Activated CD8-positive, alpha-beta memory T cell treated with anti-CD3 and anti-CD28 coated beads for 36 hours (primary cell): Measurements from ENCODE around the gene C5orf58. TPM values are rescaled to one million over a fixed set of nuclear protein-coding genes. Genes with fewer than 3 reads are reported as not detected.

ENCODE experiments used
- CTCF ChIA-PET: fragments of 350-600 bp; sonication (Branson Sonifier 250); formaldehyde crosslinking; loops from one replicate; lab custom pipeline; 2021; ENCODE audit warnings: antibody characterized with exemption; lab: Charles Lee
- POLR2A ChIA-PET: fragments of 350-600 bp; sonication (Branson Sonifier 250); formaldehyde crosslinking; loops from one replicate; lab custom pipeline; 2021; ENCODE audit warnings: antibody characterized with exemption; lab: Charles Lee
- total RNA-seq, 2 experiments: library from RNA; stranded (reverse); gene quantifications; one replicate each; pipeline ENCODE4 v1.2.3, GENCODE V29; 2021

The C5orf58 gene
- total RNA-seq, 2 experiments from 2014 or later: not detected

- CTCF ChIA-PET: interaction anchor here (0.6 to 23.1 kb wide), 4 partner anchors 10 to 502 kb away, joined by 3 to 336 read pairs (median 5); partner anchors contain the start of gene LCP2
- POLR2A ChIA-PET: interaction anchor here (0.9 to 2.1 kb wide), 4 partner anchors 9 to 47 kb away, joined by 3 to 9 read pairs (median 4); partner anchors contain the start of gene LCP2
Measured at GRCh38 chr5:170287532-170287931, 54.7 kb downstream of the C5orf58 start.

GRCh38 chr5:170288151-170288550 lies 55.4 kb downstream of the C5orf58 start:
- POLR2A ChIA-PET: interaction anchor here (0.9 to 2.1 kb wide), 4 partner anchors 9 to 46 kb away, joined by 3 to 9 read pairs (median 4); partner anchors contain the start of gene LCP2

GRCh38 chr5:170288551-170288950 lies 55.8 kb downstream of the C5orf58 start:
- CTCF ChIA-PET: interaction anchor here (1.4 to 23.1 kb wide), 3 partner anchors 9 to 46 kb away, joined by 6 to 336 read pairs (median 6); partner anchors contain the start of gene LCP2
- POLR2A ChIA-PET: interaction anchor here (0.9 to 6.2 kb wide), 4 partner anchors 10 to 46 kb away, joined by 3 to 61 read pairs (median 7); partner anchors contain the start of gene LCP2

More at GRCh38 chr5:170288151-170288550, 55.4 kb downstream of the C5orf58 start:
- CTCF ChIA-PET: interaction anchor here (0.6 to 23.1 kb wide), 3 partner anchors 9 to 502 kb away, joined by 4 to 336 read pairs (median 6); partner anchors contain the start of gene LCP2

DNA sequence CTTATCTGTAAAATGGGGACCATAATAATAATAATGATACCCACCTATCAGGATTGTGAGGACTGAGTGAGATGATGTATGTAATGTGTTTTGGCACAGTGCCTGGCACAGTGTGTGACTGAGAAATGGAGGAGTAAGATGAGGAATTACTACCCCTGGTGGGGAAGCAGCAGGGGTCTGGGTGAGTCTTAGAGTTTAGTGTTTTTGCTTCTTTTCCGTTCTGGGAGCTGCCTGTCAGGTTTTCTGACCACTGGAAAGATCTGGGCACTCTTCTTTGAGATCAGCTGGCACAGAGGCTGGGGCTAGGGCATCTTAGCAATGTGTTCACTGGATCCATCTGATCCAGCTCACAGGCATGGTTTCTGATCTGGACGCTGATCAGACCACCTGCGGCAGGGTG lies 56.3 kb downstream of the C5orf58 start:
- ChIA-PET POLR2A (interaction anchor here (1.5 to 6.2 kb wide), 3 partner anchors 9 to 24 kb away, joined by 7 to 61 read pairs (median 10); partner anchors contain the start of gene LCP2), CTCF (interaction anchor here (1.4 to 23.1 kb wide), 3 partner anchors 8 to 45 kb away, joined by 6 to 336 read pairs (median 6); partner anchors contain the start of gene LCP2)

- CTCF ChIA-PET: interaction anchor here (1.4 to 23.1 kb wide), 3 partner anchors 16 to 44 kb away, joined by 6 to 336 read pairs (median 9); no protein-coding TSS in a partner anchor
- POLR2A ChIA-PET: interaction anchor here (1.5 to 6.2 kb wide), 3 partner anchors 8 to 23 kb away, joined by 7 to 61 read pairs (median 10); partner anchors contain the start of gene LCP2
Measured at GRCh38 chr5:170289764-170290163, 57.0 kb downstream of the C5orf58 start.

DNA sequence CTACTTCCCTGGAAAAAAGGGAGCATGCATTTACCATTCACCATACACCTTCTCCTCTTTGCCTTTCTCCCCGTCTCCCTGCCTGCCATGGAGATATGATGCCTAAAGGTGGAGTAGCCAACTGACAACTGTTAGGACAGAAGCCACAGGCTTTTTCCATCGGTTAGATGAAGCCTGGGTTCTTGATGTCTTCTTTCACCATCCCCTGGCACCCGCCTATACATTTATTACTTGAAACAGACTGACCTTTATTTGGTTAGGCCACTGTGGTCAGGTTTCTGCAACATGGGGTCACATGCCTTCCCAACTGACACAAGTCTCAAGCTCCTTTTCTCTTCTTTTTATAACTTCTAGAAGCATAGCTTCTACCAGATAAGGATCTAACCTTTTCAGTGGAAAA lies 57.7 kb downstream of the C5orf58 start:
- ChIA-PET CTCF (interaction anchor here (0.7 to 23.1 kb wide), 3 partner anchors 17 to 41 kb away, joined by 4 to 336 read pairs (median 9); no protein-coding TSS in a partner anchor), POLR2A (interaction anchor here (0.6 to 6.2 kb wide), 4 partner anchors 14 to 40 kb away, joined by 3 to 61 read pairs (median 5); no protein-coding TSS in a partner anchor)

DNA sequence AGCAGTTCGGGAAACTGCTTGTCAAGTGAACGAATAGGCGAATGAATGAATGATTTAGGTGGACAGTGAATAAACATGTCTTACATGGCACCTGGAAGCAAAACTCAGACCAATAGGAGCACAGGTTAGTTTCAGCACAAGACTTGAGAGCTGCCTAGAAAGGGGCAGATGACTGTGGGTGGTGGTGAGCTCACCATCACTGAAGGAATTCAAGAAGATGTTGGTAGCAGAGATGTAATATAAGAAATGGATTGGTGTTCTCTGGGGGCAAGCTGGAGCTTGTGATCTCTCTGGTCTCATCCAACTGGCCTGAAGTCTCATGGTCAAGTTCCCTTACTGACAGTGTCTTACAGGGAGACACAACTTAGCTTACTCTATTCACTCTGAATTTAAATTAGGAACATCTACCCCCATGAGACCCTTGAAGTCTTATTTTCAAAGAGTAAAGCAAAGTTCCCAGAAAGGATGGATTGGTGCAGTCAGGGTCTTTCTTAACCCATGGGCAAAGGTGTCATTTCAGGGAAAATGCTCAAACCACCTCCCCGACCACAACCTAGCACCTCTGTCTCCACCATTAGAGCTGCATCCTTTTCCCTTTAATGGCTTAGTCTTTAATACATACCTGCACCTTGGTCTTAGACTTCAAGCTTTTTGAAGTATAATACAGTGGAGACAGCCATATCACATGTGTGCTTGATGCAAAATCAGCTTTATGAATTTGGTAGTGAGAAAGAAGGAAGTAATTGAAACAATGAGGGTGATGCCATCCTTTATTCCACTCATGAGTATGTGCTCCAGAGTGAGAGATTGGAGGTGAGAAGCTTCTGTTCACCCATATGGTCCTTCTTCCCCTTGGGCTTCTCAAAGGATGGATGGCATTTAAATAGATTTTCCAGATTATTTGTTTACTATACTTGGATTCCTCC lies 59.7 kb downstream of the C5orf58 start:
- POLR2A ChIA-PET: interaction anchor here (0.7 to 6.2 kb wide), 5 partner anchors 10 to 38 kb away, joined by 3 to 61 read pairs (median 7); no protein-coding TSS in a partner anchor

DNA sequence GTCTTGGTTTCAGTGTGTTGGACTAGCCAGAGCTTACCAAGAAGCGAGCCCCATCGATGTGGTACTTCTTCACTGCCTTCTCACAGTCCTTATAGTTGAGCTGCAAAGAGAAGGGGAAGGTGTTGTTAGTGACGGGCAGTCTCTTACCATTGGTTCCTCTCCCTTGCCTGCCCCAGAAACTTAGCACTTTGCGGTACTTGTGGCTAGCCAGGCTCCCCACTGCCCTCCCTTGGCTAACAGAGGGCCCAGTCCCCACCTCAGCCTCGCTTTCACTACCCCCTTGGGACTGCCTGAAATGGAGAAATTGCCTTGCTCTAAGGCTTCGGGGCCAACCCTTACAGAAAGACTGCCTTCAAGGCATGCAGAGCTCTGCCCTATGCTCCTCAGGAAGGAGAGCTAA lies 60.5 kb downstream of the C5orf58 start:
- ChIA-PET CTCF (interaction anchor here (1.0 to 23.1 kb wide), 6 partner anchors 8 to 46 kb away, joined by 3 to 336 read pairs (median 10); no protein-coding TSS in a partner anchor), POLR2A (interaction anchor here (0.7 to 6.2 kb wide), 6 partner anchors 11 to 41 kb away, joined by 3 to 61 read pairs (median 5); no protein-coding TSS in a partner anchor)

More for the DNA sequence above, 59.7 kb downstream of the C5orf58 start:
- CTCF ChIA-PET: interaction anchor here (1.0 to 23.1 kb wide), 6 partner anchors 9 to 47 kb away, joined by 3 to 336 read pairs (median 8); no protein-coding TSS in a partner anchor

DNA sequence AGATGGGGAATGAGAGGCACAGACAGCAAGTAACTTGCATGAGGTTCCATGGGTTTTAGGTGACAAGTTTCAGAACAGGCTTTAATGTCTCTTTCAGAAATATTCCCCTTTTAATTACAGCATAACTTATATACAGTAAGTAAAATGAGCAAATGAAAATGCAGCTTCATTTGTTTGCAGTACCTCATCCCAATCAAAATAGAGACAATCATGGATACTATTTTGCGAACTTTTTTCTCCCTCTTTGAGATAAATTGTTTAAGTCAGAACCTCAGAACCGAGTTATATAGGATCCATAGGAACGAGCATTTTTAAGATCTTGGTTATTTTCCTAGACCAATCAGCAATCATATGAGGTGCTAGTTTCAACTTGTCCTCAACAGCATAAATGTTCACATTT lies 61.3 kb downstream of the C5orf58 start:
- ChIA-PET POLR2A (interaction anchor here (1.0 to 6.2 kb wide), 3 partner anchors 18 to 40 kb away, joined by 3 to 61 read pairs (median 13); no protein-coding TSS in a partner anchor), CTCF (interaction anchor here (1.3 to 23.1 kb wide), 4 partner anchors 19 to 45 kb away, joined by 3 to 336 read pairs (median 35); no protein-coding TSS in a partner anchor)

DNA sequence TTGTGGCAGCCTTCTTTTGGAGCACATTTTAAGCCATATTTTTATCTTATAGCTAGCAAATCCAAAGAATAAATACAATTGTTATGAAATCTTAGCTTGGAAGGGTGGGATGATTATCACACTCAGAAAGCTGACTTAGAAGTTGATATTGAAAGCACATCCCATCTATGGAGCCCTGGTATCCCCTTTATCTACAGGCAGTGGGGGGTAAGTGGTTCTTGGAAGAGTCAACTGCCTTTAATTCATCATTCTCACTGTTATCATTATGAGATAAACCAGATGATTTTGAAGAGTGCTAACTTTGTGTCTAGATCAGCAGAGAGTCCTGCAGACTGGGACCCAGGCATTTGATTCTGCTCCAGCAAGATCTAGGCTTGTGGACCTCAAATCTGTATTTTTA lies 61.8 kb downstream of the C5orf58 start:
- ChIA-PET CTCF (interaction anchor here (3.1 to 23.1 kb wide), 3 partner anchors 21 to 44 kb away, joined by 15 to 336 read pairs (median 55); no protein-coding TSS in a partner anchor), POLR2A (interaction anchor here (1.1 to 6.2 kb wide), 3 partner anchors 12 to 36 kb away, joined by 3 to 61 read pairs (median 13); no protein-coding TSS in a partner anchor)

Other genes starting within 250 kb of the C5orf58 start
- gene FOXI1, start 127.1 kb upstream of the C5orf58 start, total RNA-seq: not detected
- gene LCP2, start 64.8 kb downstream of the C5orf58 start, total RNA-seq: 100 to 1,000 TPM; 239 to 244 TPM
- not detected for gene KCNMB1, start 156.4 kb downstream of the C5orf58 start, total RNA-seq